HL-60 (cell line): ENCODE data around the gene RPL10.

ENCODE experiments used
- GABPA ChIP-seq: IDR thresholded peaks from 2 replicates; pipeline ENCODE4 v1.6.1; 2012; ENCODE audit warnings: low read depth
- POLR2AphosphoS5 ChIP-seq: IDR thresholded peaks from 2 replicates; pipeline ENCODE4 v1.6.1; 2012; ENCODE audit warnings: low read depth
- SPI1 ChIP-seq: IDR thresholded peaks from 2 replicates; pipeline ENCODE4 v1.6.1; 2012; ENCODE audit warnings: low read depth, mild to moderate bottlenecking, borderline replicate concordance
- TF ChIP-seq, protein P1 (sequence below): IDR thresholded peaks from one replicate; pipeline ENCODE4 v1.5.1; 2011; ENCODE audit warnings: low read length, control low read depth, inconsistent platforms; ENCODE audit not compliant: insufficient read depth

DNA sequence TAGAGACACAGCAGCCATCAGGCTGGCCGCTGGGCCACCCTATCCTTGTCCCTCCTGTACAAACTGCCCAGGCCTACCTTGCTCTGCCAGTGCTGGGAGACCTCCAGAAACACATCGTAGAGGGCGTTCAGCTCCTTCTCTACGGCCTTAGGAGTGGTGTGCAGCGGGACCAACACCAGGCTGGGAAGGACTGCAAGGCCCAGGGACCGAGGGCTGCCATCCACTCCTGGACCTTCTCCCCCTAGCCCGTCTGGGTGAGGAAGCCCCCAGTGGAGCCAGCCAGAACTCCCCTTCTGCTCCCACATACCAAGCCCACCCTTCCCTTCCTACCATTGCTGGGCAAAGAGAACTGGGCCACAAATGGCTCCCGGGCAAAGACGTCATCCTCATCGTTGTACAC is 5.0 kb downstream of the RPL10 start:
- TF ChIP-seq, protein P1, sequence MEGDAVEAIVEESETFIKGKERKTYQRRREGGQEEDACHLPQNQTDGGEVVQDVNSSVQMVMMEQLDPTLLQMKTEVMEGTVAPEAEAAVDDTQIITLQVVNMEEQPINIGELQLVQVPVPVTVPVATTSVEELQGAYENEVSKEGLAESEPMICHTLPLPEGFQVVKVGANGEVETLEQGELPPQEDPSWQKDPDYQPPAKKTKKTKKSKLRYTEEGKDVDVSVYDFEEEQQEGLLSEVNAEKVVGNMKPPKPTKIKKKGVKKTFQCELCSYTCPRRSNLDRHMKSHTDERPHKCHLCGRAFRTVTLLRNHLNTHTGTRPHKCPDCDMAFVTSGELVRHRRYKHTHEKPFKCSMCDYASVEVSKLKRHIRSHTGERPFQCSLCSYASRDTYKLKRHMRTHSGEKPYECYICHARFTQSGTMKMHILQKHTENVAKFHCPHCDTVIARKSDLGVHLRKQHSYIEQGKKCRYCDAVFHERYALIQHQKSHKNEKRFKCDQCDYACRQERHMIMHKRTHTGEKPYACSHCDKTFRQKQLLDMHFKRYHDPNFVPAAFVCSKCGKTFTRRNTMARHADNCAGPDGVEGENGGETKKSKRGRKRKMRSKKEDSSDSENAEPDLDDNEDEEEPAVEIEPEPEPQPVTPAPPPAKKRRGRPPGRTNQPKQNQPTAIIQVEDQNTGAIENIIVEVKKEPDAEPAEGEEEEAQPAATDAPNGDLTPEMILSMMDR = no peak
- TF ChIP-seq GABPA (no peak), POLR2AphosphoS5 (no peak), SPI1 (no peak)
